Adrenal gland (tissue), 5 donors: Measurements from ENCODE around the gene IQSEC1.

ENCODE experiments used
- CTCF ChIP-seq, 6 experiments: fragments of 450-650 bp in 4 of 6; fragments of 200-600 bp in 2 of 6; sonication (generic) in 1 of 6; IDR thresholded peaks; 1 replicate in 5 of 6; 2 replicates in 1 of 6; pipeline versions ENCODE4 v1.5.1 to v1.8.0; 2016 to 2021; ENCODE audit warnings: antibody characterized with exemption in 6 of 6, mild to moderate bottlenecking in 2 of 6, moderate library complexity in 1 of 6
- POLR2A ChIP-seq, 2 donors: fragments of 450-650 bp; IDR thresholded peaks; one replicate each; pipeline ENCODE4 v1.6.1; 2017; ENCODE audit warnings: antibody characterized with exemption in 2 of 2, mild to moderate bottlenecking in 2 of 2, moderate library complexity in 1 of 2
- donor health status: DM: no; HTN: no; CAD: no.

- TF ChIP-seq CTCF (IDR thresholded peaks at IDR 0.05) (no peak), POLR2A (IDR thresholded peaks at IDR 0.05) (no peak)
Observed at GRCh38 chr3:12862387-12862786, 210.8 kb downstream of the IQSEC1 start.
